Fibroblast of skin of right biceps (primary cell): ENCODE results near the gene TANK.
"Not testable (repeated sequence)": the region's sequence is repeated elsewhere in the genome, so short reads cannot be mapped to it uniquely, and the experiment has no call there.

Source experiments
- DNase-seq: peaks from one replicate; pipeline ENCODE4 v3.0.0-alpha.2; 2013

Gene TANK

DNA sequence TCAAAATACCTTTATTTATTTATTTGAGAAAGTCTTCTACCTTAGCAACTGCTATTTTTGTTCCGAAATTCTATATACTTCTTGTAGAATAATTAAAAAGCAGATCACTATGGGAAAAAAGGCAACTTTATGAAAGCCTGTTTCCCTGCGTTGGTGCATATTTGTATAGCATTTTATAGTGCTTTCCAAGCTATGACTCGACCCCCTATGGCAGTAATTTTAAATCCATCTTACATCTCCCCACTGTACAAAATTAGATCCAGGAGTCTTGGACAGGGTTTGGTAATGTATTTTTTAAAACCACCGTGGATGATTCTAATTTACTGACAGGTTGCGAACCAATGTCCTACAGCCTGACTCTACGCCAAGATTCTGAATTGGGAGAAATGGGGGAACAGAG, 10.1 kb downstream of the TANK start:
- DNase-seq = peak; percentile 28

DNA sequence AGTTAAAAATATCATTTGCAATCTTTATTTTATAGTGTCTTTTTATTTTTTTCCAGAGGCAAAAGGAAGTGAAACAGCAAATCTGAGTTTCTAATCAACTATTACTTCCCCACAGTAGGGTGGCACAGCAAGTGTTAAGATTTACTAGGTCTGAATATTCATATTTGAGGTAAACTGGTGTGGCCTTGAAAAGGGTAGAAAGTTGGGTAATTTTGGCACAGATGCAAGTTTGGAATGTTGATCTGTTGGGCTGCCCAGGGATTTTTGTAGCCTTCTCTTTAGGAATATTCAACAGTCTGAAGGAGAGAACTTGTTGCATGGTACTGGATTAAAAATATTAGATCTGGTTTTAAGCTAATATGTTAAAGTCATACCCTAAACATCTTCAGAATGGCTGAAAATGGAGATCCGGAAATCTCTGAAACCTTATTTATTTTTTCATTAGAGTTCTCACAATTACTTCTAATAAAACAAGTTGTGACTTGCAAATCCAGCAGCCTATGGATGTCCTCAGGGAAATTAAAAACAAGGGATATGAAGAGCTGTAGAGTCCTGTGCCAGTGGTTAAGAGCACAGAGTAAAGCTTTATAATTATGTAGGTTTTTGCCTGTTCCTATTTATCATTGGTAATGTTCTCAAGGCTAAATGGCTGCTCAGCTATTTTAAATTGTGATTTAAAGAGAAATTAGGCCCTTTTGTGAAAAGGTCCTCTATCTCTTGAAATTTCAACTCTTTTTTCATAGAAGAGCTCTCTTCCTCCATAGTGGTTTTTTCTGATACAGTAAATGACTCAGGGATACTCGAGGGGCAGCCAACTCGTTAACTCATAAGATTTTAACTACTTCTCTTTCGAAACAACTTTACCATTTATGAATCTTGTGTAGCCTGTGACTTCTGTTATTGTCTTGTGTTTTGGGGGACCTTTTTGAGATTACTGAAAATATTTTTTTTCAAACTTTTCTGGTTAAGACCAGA, 11.0 kb downstream of the TANK start:
- peak; percentile 12 for DNase-seq

DNA sequence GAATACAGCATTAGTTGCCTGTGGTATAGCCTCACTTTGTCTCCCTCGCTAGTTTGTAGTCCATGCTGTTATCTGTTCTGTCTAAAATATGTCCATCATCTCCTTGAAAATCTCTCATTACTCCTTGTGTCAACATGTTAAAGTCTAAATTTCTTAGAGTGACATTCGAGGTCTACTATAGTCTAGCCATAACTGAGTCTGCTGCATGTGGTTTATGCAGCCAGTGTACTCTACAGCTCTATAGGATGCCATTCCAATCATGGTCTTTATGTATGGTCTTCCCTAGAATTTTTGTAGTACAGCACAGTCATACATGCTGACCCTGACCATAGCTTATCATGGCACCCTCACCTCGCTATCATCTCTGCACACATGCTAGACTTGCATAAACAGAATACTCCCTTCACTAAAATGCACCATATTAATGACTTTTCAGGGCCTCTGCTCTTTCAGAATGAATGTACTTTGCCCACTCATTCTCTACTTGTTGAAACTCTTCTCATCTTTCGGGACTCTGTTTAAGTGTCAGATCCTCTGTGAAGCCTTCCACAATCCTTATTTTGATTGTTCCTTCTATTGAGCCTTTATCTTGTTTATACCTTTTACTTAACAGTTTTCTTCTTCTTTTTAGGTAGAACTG, 12.8 kb downstream of the TANK start:
- no peak for DNase-seq

DNA sequence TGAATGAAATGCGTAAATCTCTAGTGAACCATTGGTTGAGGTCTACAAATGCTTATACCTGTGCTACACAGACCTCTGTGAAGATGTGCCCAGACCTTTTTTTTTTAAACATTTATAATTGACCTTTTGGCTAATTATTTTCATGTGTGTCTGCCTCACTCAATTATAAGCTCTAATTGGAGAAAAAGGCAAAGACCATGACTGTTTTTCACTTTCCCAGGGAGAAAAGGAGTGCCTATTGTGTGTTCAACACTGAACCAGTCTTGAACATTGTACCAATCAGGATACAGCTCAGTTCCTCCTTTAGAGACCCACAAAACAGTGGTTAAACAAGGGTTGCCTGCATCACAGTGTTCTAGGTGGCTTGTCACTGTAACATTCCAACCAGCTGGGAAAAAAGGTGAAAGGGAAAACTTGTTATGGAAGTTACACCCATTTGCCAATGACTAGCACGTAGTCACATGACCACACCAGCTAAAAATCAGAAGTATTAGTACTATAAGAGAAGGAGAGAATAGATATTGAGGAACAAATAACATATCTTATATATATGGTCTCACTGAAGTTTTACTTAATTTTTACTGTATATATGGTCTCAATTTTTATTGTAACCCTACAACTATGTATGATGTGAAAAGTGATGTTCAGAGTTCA, 13.4 kb downstream of the TANK start:
- DNase-seq = no peak

DNA sequence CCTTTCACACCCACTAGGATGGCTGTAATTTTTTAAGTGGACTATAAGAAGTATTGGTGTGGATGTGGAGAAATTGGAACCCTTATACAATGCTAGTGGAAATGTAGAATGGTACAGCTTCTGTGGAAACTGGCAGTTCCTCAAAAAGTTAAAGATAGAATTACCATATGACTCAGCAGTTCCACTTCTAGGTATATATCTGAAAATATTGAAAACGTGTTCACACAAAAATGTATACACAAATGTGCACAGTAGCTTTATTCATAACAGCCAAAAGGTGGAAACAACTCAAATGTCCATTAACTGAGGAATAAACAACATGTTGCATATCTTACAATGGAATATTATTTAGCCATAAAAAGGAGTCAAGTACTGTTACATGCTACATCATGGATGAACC, 17.7 kb downstream of the TANK start:
- DNase-seq = no peak

DNA sequence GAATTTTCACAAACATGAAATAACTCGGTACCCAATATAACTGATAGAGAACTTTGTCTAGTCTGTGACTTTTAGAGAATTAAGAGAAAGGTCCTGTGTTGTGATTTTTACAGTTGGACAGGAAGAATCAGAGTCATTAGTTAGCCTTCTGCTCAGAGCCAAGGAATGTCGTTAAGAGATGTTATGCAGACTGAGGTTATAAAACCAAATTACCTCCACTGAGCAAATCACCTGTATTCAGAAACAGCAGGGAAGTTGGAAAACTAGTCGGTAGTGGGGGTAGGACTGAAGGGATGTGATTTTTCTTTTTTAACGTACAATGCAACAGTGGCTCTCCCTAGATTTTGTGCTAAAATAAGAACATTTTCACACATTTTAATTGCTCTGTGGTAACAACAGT, 18.5 kb downstream of the TANK start:
- no peak for DNase-seq

DNA sequence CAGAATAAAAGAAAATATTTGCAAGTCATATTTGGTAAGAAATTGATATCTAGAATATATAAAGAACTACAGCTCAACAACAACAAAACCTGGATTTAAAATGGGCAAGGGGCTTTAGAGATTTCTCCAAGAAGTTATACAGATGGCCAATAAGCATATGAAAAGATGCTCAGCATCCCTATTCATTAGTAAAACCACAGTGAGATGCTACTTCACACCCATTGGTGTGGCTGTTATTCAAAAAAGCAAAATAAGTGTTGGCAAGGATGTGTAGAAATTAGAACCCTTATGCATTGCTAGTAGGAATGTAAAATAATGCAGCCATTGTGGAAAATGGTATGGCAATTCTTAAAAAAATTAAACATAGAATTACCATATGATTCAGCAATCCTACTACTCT, 29.8 kb downstream of the TANK start:
- DNase-seq = no peak

DNA sequence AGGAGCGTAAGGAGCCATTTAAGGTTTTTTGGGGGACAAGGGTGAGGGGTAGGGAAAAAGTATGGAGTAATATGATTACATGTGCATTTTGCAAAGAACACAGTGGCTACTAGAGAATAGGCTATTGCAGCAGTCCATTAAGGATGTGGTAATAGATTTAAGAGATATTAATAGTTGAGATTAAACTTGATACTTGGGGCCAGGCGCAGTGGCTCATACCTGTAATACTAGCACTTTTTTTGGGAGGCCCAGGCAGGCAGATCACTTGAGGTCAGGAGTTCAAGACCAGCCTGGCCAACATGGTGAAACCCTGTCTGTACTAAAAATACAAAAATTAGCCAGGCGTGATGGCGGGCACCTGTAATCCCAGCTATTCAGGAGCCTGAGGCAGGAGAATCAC, 35.4 kb downstream of the TANK start:
- DNase-seq = not testable (repeated sequence)

DNA sequence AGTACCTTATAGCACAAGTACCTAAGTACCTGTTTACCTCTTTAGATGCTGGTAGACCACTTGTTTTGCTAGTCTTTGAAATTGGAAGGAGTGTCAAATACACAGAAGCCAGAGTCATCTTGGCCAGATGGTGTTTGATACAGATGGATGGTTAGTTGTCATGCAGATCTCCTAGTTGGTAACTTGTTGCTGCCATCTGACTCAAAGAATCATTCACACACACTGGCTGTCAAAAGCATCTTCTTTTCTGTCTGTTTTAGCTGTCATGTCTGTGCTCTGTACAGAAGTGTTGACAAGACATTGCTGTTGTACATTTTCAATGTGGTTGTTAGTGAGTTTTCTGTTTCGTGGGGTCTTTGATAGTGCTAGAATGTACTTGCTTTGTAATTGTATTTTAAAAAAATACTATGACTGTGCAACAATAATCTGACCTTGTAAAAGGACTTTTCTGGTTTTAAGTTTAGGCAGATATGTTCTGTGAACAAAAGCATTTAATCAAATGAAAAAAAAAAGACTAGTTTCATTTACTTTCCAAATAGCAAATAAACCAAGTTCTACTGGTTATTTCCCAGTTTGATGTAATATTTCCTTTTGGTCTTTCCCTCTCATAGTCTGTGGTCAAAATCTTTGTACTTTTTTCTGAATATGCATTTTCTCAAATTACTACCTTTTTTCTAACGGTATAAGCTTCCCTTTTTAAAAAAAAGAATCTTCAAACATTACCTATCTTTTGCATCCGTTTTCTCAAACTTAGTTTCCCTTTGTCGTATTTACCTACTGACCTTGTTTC, 39.9 kb downstream of the TANK start:
- DNase-seq = no peak

DNA sequence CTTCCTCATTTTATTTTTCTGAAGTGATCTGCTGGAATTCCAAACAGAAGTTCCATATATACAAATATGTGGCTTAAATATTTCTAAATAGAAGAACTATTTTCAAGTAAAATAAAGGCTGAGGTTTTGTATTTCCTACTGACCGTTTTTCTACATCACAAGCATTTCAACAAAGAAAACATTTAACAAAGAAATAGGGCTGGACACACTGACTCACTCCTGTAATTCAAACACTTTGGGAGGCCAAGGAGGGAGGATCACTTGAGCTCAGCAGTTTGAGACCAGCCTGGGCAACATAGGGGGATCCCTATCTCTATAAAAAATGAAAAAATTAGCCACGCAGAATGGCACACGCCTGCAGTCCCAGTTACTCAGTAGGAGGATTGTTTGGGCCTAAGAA, 44.6 kb downstream of the TANK start:
- no peak for DNase-seq

DNA sequence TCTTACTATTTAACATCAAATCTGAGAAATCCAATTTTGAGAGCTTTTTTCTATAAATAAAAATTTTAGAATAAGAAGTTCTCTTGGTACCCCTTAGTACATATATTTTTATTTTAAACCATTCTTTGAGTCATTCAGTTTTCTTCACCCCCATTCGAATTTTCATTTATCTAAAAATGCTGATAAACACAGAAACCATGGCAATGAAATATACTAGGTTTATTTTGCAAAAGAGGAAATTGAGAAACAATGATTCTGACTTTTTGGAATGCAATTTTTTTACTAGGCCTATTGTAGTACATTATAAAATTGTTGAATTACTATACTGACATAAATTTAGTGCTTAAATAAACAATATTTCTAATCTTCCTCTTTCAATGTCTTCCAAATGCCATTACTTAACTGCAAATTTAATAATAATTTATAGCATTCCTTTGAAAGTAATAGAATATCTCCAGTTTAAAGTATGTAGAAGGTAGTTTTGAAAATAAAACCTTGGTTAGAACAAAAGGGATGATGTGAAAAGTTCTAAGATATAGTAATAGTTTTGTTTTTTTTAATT, 46.3 kb downstream of the TANK start:
- DNase-seq = peak; percentile 16

DNA sequence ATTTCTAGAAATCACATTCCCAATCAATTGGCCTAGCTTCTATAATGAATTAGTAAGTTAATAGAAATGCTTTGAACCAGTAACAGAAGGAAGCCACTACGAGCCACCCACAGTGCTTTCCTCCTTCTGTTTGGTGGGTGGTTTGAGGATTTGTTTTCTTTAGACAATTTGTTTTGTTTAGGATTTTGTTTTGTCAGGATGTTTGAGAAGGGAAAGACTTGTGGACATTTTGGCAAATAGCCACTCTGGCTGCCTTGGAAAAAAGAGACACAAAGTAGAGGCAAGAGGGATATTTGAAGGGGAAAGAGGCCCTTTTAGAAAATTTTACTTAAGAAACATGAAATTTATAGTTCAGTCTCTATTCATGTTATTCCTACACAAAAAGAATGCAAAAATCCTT, 47.7 kb downstream of the TANK start:
- no peak for DNase-seq

DNA sequence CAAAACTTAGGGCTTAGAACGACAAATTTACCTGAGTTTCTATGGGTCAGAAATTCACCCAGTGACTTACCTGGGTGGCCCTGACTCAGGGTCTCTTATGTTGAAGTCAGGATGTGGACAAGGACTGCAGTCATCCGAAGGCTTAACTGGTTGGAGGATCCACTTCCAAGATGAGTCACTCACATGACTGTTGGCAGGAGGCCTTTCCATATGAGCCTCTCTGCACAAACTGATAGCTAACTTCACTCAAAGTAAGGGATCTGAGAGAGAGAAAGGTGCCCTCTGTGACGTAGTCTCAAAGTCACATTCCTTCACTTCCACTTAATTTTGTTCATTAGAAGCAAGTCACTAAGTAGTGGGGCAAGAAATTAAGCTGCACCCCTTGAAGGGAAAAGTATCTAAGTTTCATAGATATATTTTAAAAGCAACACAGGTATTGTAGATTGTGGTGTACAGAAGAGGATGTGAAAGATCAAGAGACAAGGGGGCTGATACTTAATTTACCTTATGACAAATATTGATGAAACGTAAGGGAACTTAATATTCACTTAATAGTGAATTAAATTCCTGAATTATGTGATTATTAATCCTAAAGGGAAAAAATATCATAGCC, 48.4 kb downstream of the TANK start:
- peak; percentile 82 for DNase-seq

DNA sequence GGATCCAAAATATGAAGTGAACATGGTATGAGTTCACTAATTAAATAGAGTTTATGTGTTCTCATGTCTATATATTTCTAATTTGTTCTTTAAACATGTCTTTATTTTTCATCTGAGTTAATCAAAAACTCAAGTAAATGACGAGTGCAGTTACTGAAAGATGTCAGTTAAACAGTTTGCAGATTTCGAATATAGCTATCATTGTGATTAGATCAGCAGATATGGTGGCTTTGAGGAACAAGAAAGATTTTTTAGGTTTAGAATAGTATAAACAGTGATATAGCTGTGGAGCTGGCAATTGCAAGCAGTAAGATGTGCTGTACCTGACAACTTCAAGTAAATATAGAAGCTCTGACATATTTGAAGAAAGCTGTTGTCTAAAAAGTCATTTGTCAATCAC, 49.7 kb downstream of the TANK start:
- no peak for DNase-seq

DNA sequence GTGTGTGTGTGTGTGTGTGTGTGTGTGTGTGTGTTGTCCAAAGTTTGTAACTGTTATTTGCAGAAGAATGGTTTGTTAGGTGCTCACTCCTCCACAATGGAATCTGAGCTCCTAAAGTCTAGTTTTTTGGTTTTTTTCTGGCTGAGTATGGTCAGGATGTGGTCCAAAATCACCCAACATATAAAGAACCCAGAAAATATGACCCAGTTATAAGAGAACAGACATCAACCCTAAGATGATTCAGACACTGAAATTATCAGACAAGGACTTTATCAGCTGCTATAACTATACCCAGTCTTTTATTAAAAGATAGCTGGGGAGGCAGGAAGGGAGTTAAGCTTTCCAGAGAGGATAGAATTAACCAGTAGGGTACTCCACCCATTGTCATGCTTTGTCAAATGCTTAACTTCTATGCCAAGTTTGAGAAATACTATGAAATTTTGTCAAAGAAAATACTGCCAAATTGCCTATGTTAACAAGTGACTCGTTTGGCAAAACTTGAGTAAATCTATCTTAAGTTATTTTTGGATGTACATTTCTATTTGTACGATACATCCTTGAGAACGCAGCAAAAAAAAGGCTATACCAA, 57.5 kb downstream of the TANK start:
- no peak for DNase-seq

DNA sequence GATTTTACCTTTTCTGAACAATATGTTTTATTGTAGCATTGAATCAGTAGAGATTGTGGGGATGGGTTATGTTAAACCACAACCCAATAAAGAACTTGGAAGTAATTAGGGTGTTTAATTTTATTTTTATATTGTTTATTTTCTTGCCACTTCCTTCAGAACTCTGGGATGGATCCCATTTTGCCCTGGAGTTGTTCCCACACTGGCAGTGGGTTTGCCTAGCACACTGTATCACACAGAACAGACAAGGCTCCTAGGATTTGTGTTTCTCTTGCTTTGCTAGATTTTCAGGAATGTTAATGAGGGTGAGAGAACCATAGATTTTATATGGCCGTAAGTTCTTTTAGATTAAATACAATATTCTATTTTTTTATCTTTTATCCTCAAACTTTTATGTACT, 59.0 kb downstream of the TANK start:
- no peak for DNase-seq

DNA sequence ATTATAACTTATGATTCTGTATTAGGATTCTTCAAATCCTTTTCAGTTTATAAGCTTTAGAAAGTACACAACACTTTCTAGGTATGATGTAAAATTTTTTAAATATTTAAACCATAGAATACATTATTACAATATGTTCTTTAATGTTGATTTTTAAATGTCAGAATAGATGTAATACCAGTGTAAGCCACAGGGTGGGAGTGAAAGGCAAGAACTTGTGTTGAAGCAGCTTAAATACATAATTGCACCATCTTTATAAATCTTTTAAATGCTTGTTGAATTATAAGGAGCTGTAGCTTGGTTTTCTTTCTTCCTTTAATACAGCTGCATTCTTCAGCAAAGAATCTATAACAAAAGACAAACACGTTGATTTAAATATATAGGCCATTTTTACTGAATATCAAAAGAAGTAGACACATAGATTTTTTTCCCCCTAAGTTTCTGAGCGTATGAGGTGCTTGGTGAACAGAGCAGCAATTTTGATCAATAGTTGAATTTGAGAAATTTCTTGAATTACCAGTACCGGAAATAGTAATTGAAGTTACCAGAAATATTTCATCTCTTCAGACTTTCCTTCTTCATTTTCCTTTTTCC, 63.0 kb downstream of the TANK start:
- peak; percentile 41 for DNase-seq

DNA sequence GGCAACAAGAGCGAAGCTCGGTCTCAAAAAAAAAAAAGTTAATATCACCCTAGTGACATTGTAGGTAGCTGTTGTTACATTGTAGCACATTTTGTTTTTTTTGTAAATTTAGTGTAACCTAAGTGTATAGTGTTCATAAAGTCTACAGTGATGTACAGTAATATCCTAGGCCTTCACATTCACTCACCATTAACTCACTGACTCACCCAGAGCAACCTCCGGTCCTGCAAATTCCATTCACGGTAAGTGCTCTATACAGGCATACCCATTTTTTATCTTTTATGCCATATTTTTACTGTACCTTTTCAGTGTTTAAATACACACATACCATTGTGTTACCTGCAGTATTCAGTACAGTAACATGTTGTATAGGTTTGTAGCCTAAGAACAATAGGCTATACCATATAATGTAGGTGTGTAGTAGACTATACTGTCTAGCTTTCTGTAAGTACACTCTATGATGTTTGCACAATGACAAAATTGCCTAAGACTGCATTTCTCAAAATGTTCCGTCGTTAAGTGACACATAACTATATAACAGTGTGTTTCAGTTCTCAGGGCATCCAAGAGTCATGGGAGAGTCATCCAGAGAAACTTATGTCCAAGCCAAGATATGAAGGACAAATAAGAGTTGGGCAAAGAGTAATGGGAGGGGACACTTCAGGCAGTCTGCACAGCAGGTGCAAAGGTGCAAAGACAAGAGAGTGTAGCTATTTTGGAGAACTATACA, 68.4 kb downstream of the TANK start:
- DNase-seq = no peak

DNA sequence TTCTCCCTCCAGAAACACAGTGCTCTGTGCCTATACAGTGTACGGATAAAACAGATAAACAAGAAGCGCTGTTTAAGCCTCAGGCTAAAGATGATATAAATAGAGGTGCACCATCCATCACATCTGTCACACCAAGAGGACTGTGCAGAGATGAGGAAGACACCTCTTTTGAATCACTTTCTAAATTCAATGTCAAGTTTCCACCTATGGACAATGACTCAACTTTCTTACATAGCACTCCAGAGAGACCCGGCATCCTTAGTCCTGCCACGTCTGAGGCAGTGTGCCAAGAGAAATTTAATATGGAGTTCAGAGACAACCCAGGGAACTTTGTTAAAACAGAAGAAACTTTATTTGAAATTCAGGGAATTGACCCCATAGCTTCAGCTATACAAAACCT, 70.7 kb downstream of the TANK start:
- no peak for DNase-seq

DNA sequence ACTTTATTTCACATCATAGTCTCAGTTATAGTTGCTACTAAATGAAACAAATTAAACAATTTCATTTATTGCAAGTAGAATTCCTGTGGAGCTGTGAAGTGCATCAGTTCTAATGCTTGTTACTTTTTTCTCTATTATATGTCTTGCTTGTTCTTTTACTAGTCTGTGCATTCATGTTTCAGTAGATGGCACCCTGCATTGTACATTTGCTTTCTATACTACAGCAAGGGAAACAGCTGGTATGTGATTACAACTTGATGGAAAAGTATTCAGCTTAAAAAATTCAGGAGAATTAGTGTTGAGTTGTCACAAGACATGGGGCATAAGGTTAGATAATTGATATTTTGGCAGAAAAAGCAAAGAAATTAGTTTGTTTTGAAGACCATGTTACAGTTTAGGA, 72.3 kb downstream of the TANK start:
- no peak for DNase-seq
